ENCODE measurements around the gene ANKH.

The ANKH gene

GRCh38 chr5:14659821-14660607 is 211.6 kb downstream of the ANKH start:
- DNase-seq, result no peak

- no peak for DNase-seq
Observed at GRCh38 chr5:14656898-14657297, 214.7 kb downstream of the ANKH start.

GRCh38 chr5:14655146-14655741 is 216.3 kb downstream of the ANKH start:
- no peak for DNase-seq
